ENCODE results near the gene RNF6.

RNF6 gene

GRCh38 chr13:26222520-26223046 lies 469 bp upstream of the RNF6 start:
- H3K4me3 ChIP-seq (ENCODE audit: low read length): peak overlapping the region; percentile 95
- peak overlapping the region; percentile 95 for H3K9ac ChIP-seq (ENCODE audit: low read length)
- peaks cover 24% of the 10 kb centered on the region for H3K36me3 ChIP-seq (ENCODE audit: control insufficient read depth, low read depth, low read length)
- H3K27me3 ChIP-seq (ENCODE audit: control insufficient read depth, insufficient read depth, low read length): no peaks in the 10 kb centered on the region
- H3K9me3 ChIP-seq (ENCODE audit: control insufficient read depth, low read depth, low read length): no peaks in the 10 kb centered on the region
- peak overlapping the region; percentile 94 for H3K27ac ChIP-seq (ENCODE audit: low read length)
- peaks cover 7% of the 10 kb centered on the region for H3K4me1 ChIP-seq (ENCODE audit: control insufficient read depth, low read depth, low read length)

GRCh38 chr13:26221399-26221720 lies 754 bp downstream of the RNF6 start:
- H3K4me1 ChIP-seq (ENCODE audit: control insufficient read depth, low read depth, low read length): peaks cover 7% of the 10 kb centered on the region
- H3K9me3 ChIP-seq (ENCODE audit: control insufficient read depth, low read depth, low read length): no peaks in the 10 kb centered on the region
- no peak overlapping the region for H3K27ac ChIP-seq (ENCODE audit: low read length)
- H3K27me3 ChIP-seq (ENCODE audit: control insufficient read depth, insufficient read depth, low read length): no peaks in the 10 kb centered on the region
- peaks cover 35% of the 10 kb centered on the region for H3K36me3 ChIP-seq (ENCODE audit: control insufficient read depth, low read depth, low read length)
- H3K4me3 ChIP-seq (ENCODE audit: low read length): peak overlapping the region; percentile 95
- peak overlapping the region; percentile 95 for H3K9ac ChIP-seq (ENCODE audit: low read length)

DNA sequence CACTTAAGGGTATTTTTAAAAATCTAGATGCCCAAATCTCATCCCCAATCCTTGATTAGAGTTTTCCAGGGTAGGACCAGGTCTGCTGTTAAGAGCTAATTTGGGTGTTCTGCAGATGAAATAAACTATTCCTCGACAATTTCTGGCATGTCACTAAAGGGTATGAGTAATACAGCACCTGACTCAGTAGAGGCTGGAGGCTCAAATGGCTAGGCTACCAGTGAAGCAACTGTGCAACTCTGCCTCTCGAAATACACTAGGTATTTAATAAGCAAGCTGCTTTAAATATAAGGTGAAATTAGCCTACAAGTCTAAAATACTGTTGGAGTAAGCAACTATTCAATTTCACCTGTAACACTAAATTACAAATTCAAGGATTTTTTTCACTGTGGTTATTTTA lies 1.5 kb downstream of the RNF6 start:
- H3K9ac ChIP-seq (ENCODE audit: low read length): no peak overlapping the region
- H3K27me3 ChIP-seq (ENCODE audit: control insufficient read depth, insufficient read depth, low read length): no peaks in the 10 kb centered on the region
- H3K36me3 ChIP-seq (ENCODE audit: control insufficient read depth, low read depth, low read length): peaks cover 40% of the 10 kb centered on the region
- H3K4me3 ChIP-seq (ENCODE audit: low read length): peak overlapping the region; percentile 95
- no peaks in the 10 kb centered on the region for H3K9me3 ChIP-seq (ENCODE audit: control insufficient read depth, low read depth, low read length)
- H3K4me1 ChIP-seq (ENCODE audit: control insufficient read depth, low read depth, low read length): peaks cover 7% of the 10 kb centered on the region
- H3K27ac ChIP-seq (ENCODE audit: low read length): no peak overlapping the region

DNA sequence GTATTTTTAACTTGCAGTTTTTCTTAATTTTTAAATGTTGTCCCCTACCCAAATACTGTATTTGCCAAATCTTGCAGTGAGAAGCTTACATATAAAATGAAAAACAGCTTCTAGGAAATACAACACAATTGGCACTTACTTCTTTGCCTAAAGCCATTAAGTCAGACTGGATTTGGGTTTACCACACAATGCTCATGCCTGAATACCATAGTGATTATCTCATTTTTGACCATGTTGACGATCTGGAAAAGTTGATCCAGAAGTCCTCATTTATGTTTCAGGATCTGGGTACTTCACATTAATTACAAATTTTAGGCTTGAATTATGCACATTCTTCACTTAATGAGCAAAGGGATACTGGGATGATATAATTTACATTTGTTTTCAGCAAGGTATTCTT lies 2.4 kb downstream of the RNF6 start:
- no peak overlapping the region for H3K27ac ChIP-seq (ENCODE audit: low read length)
- H3K4me1 ChIP-seq (ENCODE audit: control insufficient read depth, low read depth, low read length): peaks cover 7% of the 10 kb centered on the region
- no peaks in the 10 kb centered on the region for H3K27me3 ChIP-seq (ENCODE audit: control insufficient read depth, insufficient read depth, low read length)
- H3K36me3 ChIP-seq (ENCODE audit: control insufficient read depth, low read depth, low read length): peaks cover 48% of the 10 kb centered on the region
- no peak overlapping the region for H3K4me3 ChIP-seq (ENCODE audit: low read length)
- no peak overlapping the region for H3K9ac ChIP-seq (ENCODE audit: low read length)
- no peaks in the 10 kb centered on the region for H3K9me3 ChIP-seq (ENCODE audit: control insufficient read depth, low read depth, low read length)

DNA sequence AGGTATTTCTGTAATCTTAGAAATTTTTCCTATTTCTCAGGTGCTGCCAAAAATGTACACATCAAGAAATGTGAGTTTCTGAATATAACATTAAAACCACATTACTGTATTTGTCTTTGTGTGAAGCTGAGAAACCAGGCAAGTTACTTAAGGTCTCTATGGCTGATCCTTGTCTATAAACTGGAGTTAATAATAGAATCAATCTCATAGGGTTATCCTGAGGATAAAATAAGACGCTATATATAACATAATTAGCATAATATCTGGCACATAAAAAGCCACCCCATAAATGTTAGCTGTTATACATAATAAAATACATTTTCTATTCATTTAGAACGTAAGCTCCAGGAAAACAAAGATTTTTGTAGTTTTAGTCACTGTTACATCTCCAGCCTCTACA lies 6.1 kb downstream of the RNF6 start:
- peaks cover 7% of the 10 kb centered on the region for H3K4me1 ChIP-seq (ENCODE audit: control insufficient read depth, low read depth, low read length)
- no peaks in the 10 kb centered on the region for H3K9me3 ChIP-seq (ENCODE audit: control insufficient read depth, low read depth, low read length)
- no peak overlapping the region for H3K4me3 ChIP-seq (ENCODE audit: low read length)
- H3K27me3 ChIP-seq (ENCODE audit: control insufficient read depth, insufficient read depth, low read length): no peaks in the 10 kb centered on the region
- H3K9ac ChIP-seq (ENCODE audit: low read length): no peak overlapping the region
- peaks cover 66% of the 10 kb centered on the region for H3K36me3 ChIP-seq (ENCODE audit: control insufficient read depth, low read depth, low read length)
- H3K27ac ChIP-seq (ENCODE audit: low read length): no peak overlapping the region

DNA sequence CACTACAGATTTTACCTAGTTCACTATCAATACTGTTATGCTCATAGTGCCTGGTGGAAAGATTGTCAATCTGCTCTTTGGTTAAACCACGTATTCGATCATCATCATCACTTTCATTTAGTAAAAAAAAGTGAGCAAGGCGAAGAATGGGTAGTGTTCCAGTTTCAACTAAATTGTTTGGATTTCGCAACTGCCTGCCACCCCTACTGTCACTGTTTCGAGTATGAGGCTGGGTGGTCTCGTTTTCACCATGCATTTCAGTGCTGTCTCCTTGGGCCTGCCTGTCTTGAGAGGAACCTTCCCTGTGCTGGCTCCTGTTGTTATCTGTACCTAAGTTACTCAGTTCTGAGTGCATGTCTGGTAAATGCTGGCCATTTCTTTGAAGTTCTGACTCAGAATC lies 8.1 kb downstream of the RNF6 start:
- H3K4me1 ChIP-seq (ENCODE audit: control insufficient read depth, low read depth, low read length): no peaks in the 10 kb centered on the region
- peaks cover 53% of the 10 kb centered on the region for H3K36me3 ChIP-seq (ENCODE audit: control insufficient read depth, low read depth, low read length)
- H3K27ac ChIP-seq (ENCODE audit: low read length): no peak overlapping the region
- no peak overlapping the region for H3K9ac ChIP-seq (ENCODE audit: low read length)
- no peak overlapping the region for H3K4me3 ChIP-seq (ENCODE audit: low read length)
- H3K9me3 ChIP-seq (ENCODE audit: control insufficient read depth, low read depth, low read length): no peaks in the 10 kb centered on the region
- no peaks in the 10 kb centered on the region for H3K27me3 ChIP-seq (ENCODE audit: control insufficient read depth, insufficient read depth, low read length)

GRCh38 chr13:26213345-26213744 lies 8.8 kb downstream of the RNF6 start:
- no peaks in the 10 kb centered on the region for H3K27me3 ChIP-seq (ENCODE audit: control insufficient read depth, insufficient read depth, low read length)
- no peaks in the 10 kb centered on the region for H3K9me3 ChIP-seq (ENCODE audit: control insufficient read depth, low read depth, low read length)
- H3K4me1 ChIP-seq (ENCODE audit: control insufficient read depth, low read depth, low read length): no peaks in the 10 kb centered on the region
- H3K27ac ChIP-seq (ENCODE audit: low read length): no peak overlapping the region
- H3K36me3 ChIP-seq (ENCODE audit: control insufficient read depth, low read depth, low read length): peaks cover 49% of the 10 kb centered on the region
- H3K9ac ChIP-seq (ENCODE audit: low read length): no peak overlapping the region
- H3K4me3 ChIP-seq (ENCODE audit: low read length): no peak overlapping the region

DNA sequence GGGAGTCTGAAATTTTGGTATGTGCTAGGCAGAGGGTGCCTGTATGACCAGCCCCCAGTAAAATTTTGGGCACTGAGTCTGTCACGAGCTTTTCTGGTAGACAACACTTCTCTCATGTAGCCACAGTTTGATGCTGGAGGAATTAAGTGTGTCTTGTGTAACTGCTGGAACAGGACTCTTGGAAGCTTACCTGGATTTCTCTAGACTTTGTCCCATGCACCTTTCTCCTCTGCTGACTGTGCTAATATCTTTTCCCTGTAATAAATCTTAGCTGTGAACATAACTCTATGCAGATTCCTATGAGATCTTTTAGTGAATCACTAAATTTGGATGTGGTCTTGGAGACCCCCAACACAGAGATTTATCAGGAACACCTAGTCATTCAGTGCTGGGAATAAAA lies 13.8 kb downstream of the RNF6 start:
- Histone ChIP-seq H3K27me3 (ENCODE audit: control insufficient read depth, insufficient read depth, low read length) (no peaks in the 10 kb centered on the region), H3K9ac (ENCODE audit: low read length) (no peak overlapping the region), H3K4me3 (ENCODE audit: low read length) (no peak overlapping the region), H3K9me3 (ENCODE audit: control insufficient read depth, low read depth, low read length) (no peaks in the 10 kb centered on the region), H3K4me1 (ENCODE audit: control insufficient read depth, low read depth, low read length) (no peaks in the 10 kb centered on the region), H3K27ac (ENCODE audit: low read length) (no peak overlapping the region), H3K36me3 (ENCODE audit: control insufficient read depth, low read depth, low read length) (peaks cover 7% of the 10 kb centered on the region)

DNA sequence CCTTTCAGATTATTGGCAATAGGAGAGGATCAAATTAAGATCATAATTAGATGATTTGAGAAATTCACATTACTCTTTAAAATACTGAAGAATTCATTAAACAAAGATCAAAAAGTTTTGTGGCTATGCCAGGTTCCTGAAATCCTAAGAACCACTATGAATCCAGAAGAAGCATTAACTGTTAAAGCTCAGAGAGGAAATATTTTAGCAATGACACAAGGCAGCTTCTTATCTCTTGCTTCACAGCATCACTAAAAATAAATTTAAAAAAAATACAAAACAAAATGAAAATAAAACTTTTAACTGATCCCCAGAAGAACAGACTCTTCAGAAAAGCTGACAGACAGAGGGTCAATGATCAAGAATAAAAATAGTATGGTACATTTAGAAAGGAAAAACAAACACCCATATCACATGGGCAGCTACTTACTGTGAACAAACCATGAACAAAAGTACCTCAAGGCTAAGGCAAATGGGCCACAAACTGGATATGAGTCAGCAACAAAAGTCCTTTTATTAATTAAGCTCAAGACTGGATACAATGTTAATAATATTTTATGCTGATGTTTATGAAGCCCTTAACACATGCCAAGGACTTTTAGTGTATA lies 19.6 kb downstream of the RNF6 start:
- H3K36me3 ChIP-seq (ENCODE audit: control insufficient read depth, low read depth, low read length): no peaks in the 10 kb centered on the region
- H3K9ac ChIP-seq (ENCODE audit: low read length): no peak overlapping the region
- H3K27ac ChIP-seq (ENCODE audit: low read length): no peak overlapping the region
- no peaks in the 10 kb centered on the region for H3K4me1 ChIP-seq (ENCODE audit: control insufficient read depth, low read depth, low read length)
- no peaks in the 10 kb centered on the region for H3K27me3 ChIP-seq (ENCODE audit: control insufficient read depth, insufficient read depth, low read length)
- no peak overlapping the region for H3K4me3 ChIP-seq (ENCODE audit: low read length)
- H3K9me3 ChIP-seq (ENCODE audit: control insufficient read depth, low read depth, low read length): no peaks in the 10 kb centered on the region

GRCh38 chr13:26200811-26201210 lies 21.3 kb downstream of the RNF6 start:
- Histone ChIP-seq H3K4me3 (ENCODE audit: low read length) (no peak overlapping the region), H3K27me3 (ENCODE audit: control insufficient read depth, insufficient read depth, low read length) (no peaks in the 10 kb centered on the region), H3K27ac (ENCODE audit: low read length) (no peak overlapping the region), H3K36me3 (ENCODE audit: control insufficient read depth, low read depth, low read length) (no peaks in the 10 kb centered on the region), H3K4me1 (ENCODE audit: control insufficient read depth, low read depth, low read length) (no peaks in the 10 kb centered on the region), H3K9me3 (ENCODE audit: control insufficient read depth, low read depth, low read length) (no peaks in the 10 kb centered on the region), H3K9ac (ENCODE audit: low read length) (no peak overlapping the region)

- Histone ChIP-seq H3K36me3 (ENCODE audit: control insufficient read depth, low read depth, low read length) (no peaks in the 10 kb centered on the region), H3K27ac (ENCODE audit: low read length) (no peak overlapping the region), H3K9me3 (ENCODE audit: control insufficient read depth, low read depth, low read length) (no peaks in the 10 kb centered on the region), H3K27me3 (ENCODE audit: control insufficient read depth, insufficient read depth, low read length) (no peaks in the 10 kb centered on the region), H3K9ac (ENCODE audit: low read length) (no peak overlapping the region), H3K4me1 (ENCODE audit: control insufficient read depth, low read depth, low read length) (no peaks in the 10 kb centered on the region), H3K4me3 (ENCODE audit: low read length) (no peak overlapping the region)
Observed at GRCh38 chr13:26198116-26198515, 24.0 kb downstream of the RNF6 start.

DNA sequence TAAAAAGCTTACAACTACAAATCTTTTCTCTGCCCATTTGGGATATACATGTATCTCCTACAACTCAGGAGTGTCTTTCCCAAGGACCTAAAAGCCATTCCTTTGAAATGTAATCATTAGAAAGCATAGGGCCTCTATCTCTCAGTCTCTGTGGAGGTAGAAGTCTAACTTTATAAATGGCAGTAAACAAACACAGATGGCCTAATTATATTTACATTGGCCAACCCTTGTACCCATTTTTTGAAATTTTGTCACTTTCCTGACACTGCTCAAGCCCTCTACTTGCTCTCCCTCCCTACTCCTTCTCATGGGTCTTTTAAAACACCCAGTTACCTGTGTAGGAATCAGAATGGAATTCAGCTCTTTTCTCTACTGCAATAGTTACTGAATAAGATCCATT lies 24.8 kb downstream of the RNF6 start:
- no peak overlapping the region for H3K27ac ChIP-seq (ENCODE audit: low read length)
- H3K9ac ChIP-seq (ENCODE audit: low read length): no peak overlapping the region
- H3K27me3 ChIP-seq (ENCODE audit: control insufficient read depth, insufficient read depth, low read length): no peaks in the 10 kb centered on the region
- H3K36me3 ChIP-seq (ENCODE audit: control insufficient read depth, low read depth, low read length): no peaks in the 10 kb centered on the region
- H3K4me3 ChIP-seq (ENCODE audit: low read length): no peak overlapping the region
- no peaks in the 10 kb centered on the region for H3K9me3 ChIP-seq (ENCODE audit: control insufficient read depth, low read depth, low read length)
- H3K4me1 ChIP-seq (ENCODE audit: control insufficient read depth, low read depth, low read length): no peaks in the 10 kb centered on the region
